Mesendoderm (in vitro differentiated cells): ENCODE data around the gene DGKI.

Experiments used
- DNase-seq: peaks from one replicate; pipeline ENCODE4 v3.0.0; 2013
- H2AK5ac ChIP-seq: 2 replicates; pipeline ENCODE4 v1.6.1; 2013; ENCODE audit warnings: low read length, inconsistent platforms
- H2BK120ac ChIP-seq: 2 replicates; pipeline ENCODE4 v1.6.1; 2013; ENCODE audit warnings: low read depth, mild to moderate bottlenecking, low read length, moderate library complexity, mixed read lengths
- H2BK15ac ChIP-seq: replicated peaks from 2 replicates; pipeline ENCODE4 v1.6.1; 2013; ENCODE audit warnings: low read depth, mild to moderate bottlenecking, moderate library complexity
- H2BK5ac ChIP-seq: 2 replicates; pipeline ENCODE4 v1.6.1; 2013; ENCODE audit warnings: low read length, inconsistent platforms
- H3K18ac ChIP-seq: 2 replicates; pipeline ENCODE4 v1.6.1; 2013; ENCODE audit warnings: mild to moderate bottlenecking, low read length, mixed read lengths
- H3K23ac ChIP-seq: one replicate; pipeline ENCODE4 v1.6.1; 2013; ENCODE audit warnings: low read length
- H3K27ac ChIP-seq: 2 replicates; pipeline ENCODE4 v1.5.1; 2013; ENCODE audit warnings: low read depth, mild to moderate bottlenecking, inconsistent platforms, low read length, moderate library complexity
- H3K27me3 ChIP-seq: 2 replicates; pipeline ENCODE4 v1.6.1; 2013; ENCODE audit warnings: low read length, control low read depth, mild to moderate bottlenecking, inconsistent platforms; ENCODE audit not compliant: insufficient read depth, poor library complexity
- H3K36me3 ChIP-seq: 2 replicates; pipeline ENCODE4 v1.6.1; 2013; ENCODE audit warnings: low read length, inconsistent platforms; ENCODE audit not compliant: control insufficient read depth, insufficient read depth
- H3K4ac ChIP-seq: one replicate; pipeline ENCODE4 v1.6.1; 2013; ENCODE audit warnings: low read depth, mild to moderate bottlenecking, low read length, moderate library complexity
- H3K4me1 ChIP-seq: 2 replicates; pipeline ENCODE4 v1.6.1; 2013; ENCODE audit warnings: low read depth, low read length, inconsistent platforms; ENCODE audit not compliant: control insufficient read depth
- H3K4me2 ChIP-seq: 2 replicates; pipeline ENCODE4 v1.6.1; 2013; ENCODE audit warnings: low read length
- H3K4me3 ChIP-seq: 2 replicates; pipeline ENCODE4 v1.5.1; 2013; ENCODE audit warnings: mild to moderate bottlenecking, low read length
- H3K56ac ChIP-seq: one replicate; pipeline ENCODE4 v1.6.1; 2013; ENCODE audit warnings: low read length
- H3K79me1 ChIP-seq: 2 replicates; pipeline ENCODE4 v1.6.1; 2013; ENCODE audit warnings: low read length, inconsistent platforms
- H3K79me2 ChIP-seq: 2 replicates; pipeline ENCODE4 v1.6.1; 2013; ENCODE audit warnings: mild to moderate bottlenecking, low read length; ENCODE audit not compliant: control insufficient read depth, insufficient read depth
- H3K9ac ChIP-seq: 2 replicates; pipeline ENCODE4 v1.6.1; 2013; ENCODE audit warnings: low read length, inconsistent platforms
- H4K5ac ChIP-seq: one replicate; pipeline ENCODE4 v1.6.1; 2013; ENCODE audit warnings: low read length
- H4K8ac ChIP-seq: one replicate; pipeline ENCODE4 v1.6.1; 2013; ENCODE audit warnings: low read depth, mild to moderate bottlenecking, control low read depth, low read length, moderate library complexity
- WGBS: extraction: QIAGEN DNeasy Blood & Tissue Kit; methylation state at CpG from one replicate; pipeline ENCODE4 v1.1.7; 2013; ENCODE audit warnings: low lambda C conversion rate, missing lambda C conversion rate; ENCODE audit not compliant: insufficient coverage; ENCODE audit errors: extremely low coverage; 5-methylcytosine and 5-hydroxymethylcytosine counted together

Gene DGKI

DNA sequence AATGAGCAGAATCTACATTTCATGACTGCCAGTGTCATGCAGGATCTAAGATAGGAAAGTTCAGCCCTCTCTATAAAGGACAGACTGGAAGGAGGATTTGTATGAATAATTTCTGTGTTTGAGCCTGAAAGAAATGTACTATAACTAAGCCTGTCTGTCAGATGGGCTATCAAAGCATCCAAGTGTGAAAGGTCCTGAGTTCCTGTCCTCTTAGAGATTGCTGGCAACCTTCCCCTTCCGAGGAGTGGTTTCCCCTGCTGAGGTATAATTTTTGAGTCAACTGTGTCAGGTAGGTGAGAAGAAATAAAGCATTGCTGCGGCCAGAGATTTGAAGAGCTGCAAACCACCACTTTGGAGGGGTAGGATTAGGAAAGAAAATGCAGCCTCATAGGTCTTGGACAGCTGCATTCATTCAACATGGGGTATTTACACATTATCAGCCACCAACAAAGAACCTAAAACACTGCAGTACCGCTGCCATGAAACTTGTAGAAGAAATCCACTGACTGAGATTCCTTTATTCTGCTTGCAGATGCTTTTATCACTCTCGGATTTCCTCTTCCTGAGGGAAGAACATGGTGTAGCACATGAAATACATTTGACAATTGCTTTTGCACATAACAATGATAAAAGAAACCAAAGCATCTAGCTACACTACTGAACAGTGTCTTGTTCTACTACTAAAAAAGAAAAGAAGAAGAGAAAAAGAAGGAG is 189.1 kb downstream of the DGKI start:
- H3K4me2 ChIP-seq: no peak overlapping the region
- H3K9ac ChIP-seq: no peak overlapping the region
- H3K18ac ChIP-seq: no peak overlapping the region
- H3K79me1 ChIP-seq: no peaks in the 10 kb centered on the region
- no peak overlapping the region for H4K5ac ChIP-seq
- no peak overlapping the region for H3K27ac ChIP-seq
- no peak overlapping the region for H3K56ac ChIP-seq
- no CpG with 5 or more reads among the region's 4 CpGs for WGBS
- no peak overlapping the region for H2AK5ac ChIP-seq
- H2BK5ac ChIP-seq: no peak overlapping the region
- no peaks in the 10 kb centered on the region for H3K36me3 ChIP-seq
- H2BK15ac ChIP-seq: no peak overlapping the region
- H3K23ac ChIP-seq: no peak overlapping the region
- no peak overlapping the region for H4K8ac ChIP-seq
- H2BK120ac ChIP-seq: peak overlapping the region; percentile 36
- no peak overlapping the region for H3K4me3 ChIP-seq
- no peaks in the 10 kb centered on the region for H3K27me3 ChIP-seq
- H3K4ac ChIP-seq: no peak overlapping the region
- no peaks in the 10 kb centered on the region for H3K79me2 ChIP-seq
- peaks cover 7% of the 10 kb centered on the region for H3K4me1 ChIP-seq
- no peak for DNase-seq

DNA sequence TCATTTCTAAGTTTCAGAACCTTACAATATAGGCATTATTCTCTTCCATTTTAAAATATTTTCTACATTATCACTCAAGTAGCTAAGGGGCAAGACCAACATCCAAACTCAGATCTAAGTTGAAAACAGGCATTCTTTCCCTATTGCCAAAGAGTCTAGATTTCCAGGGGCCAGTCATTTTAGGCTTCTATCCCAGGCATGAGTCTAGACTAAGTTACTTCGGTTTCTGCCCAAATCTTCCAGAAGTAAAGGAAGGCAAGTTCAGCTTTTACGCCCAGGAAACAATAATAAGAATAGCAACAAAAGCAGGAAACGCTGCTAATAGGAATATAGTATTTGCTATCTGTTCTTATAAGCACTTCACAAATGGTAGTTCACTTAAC is 189.9 kb downstream of the DGKI start:
- no peak overlapping the region for H3K23ac ChIP-seq
- no peak overlapping the region for H3K4me3 ChIP-seq
- H3K27ac ChIP-seq: no peak overlapping the region
- no peak overlapping the region for H3K4me2 ChIP-seq
- H3K27me3 ChIP-seq: no peaks in the 10 kb centered on the region
- no peaks in the 10 kb centered on the region for H3K36me3 ChIP-seq
- H3K4me1 ChIP-seq: peaks cover 7% of the 10 kb centered on the region
- H3K79me2 ChIP-seq: no peaks in the 10 kb centered on the region
- DNase-seq: no peak
- no peak overlapping the region for H4K5ac ChIP-seq
- no peak overlapping the region for H3K9ac ChIP-seq
- H3K56ac ChIP-seq: no peak overlapping the region
- no peak overlapping the region for H2BK5ac ChIP-seq
- no peak overlapping the region for H4K8ac ChIP-seq
- no peaks in the 10 kb centered on the region for H3K79me1 ChIP-seq
- WGBS: no CpG with 5 or more reads among the region's 3 CpGs
- no peak overlapping the region for H2AK5ac ChIP-seq
- no peak overlapping the region for H2BK15ac ChIP-seq
- no peak overlapping the region for H3K4ac ChIP-seq
- no peak overlapping the region for H2BK120ac ChIP-seq
- H3K18ac ChIP-seq: peak overlapping the region; percentile 70

DNA sequence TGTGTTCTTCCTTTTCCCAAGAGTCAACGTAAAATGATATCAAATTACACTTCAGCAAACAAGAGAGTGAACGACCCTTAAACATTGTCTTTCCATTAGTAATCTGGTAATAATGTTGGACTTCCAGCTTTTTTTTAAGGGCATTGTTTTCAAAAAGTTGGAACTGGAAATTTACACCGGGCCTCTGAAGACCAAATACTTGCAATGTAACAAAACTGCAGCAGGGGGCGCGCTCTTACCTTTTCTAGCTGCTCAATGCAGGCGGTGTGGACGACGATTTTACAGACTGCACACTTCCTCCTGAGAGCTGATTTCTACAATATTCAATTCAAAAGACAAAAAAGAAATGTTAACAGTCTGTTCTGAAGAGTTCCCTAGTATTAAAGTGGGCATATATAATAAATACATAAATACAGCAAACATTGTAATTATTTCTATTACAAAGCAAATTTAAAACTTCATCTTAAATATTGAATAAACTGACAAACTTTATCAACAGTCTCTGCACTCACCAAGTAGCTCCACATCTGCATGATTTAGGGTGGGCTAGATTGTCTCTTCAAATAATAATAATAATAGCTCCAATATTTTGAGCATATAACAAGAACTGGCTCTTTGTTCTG is 190.4 kb downstream of the DGKI start:
- no peak overlapping the region for H2AK5ac ChIP-seq
- no peak overlapping the region for H2BK5ac ChIP-seq
- no peak overlapping the region for H4K8ac ChIP-seq
- H3K9ac ChIP-seq: no peak overlapping the region
- H3K18ac ChIP-seq: no peak overlapping the region
- H3K56ac ChIP-seq: no peak overlapping the region
- H3K4ac ChIP-seq: no peak overlapping the region
- peak; percentile 73 for DNase-seq
- no peak overlapping the region for H3K4me2 ChIP-seq
- H3K4me1 ChIP-seq: peaks cover 7% of the 10 kb centered on the region
- H3K27me3 ChIP-seq: no peaks in the 10 kb centered on the region
- H3K79me2 ChIP-seq: no peaks in the 10 kb centered on the region
- H3K23ac ChIP-seq: no peak overlapping the region
- no CpG with 5 or more reads among the region's 8 CpGs for WGBS
- no peak overlapping the region for H3K27ac ChIP-seq
- H3K79me1 ChIP-seq: no peaks in the 10 kb centered on the region
- no peak overlapping the region for H3K4me3 ChIP-seq
- no peak overlapping the region for H2BK15ac ChIP-seq
- H3K36me3 ChIP-seq: no peaks in the 10 kb centered on the region
- no peak overlapping the region for H2BK120ac ChIP-seq
- H4K5ac ChIP-seq: no peak overlapping the region

DNA sequence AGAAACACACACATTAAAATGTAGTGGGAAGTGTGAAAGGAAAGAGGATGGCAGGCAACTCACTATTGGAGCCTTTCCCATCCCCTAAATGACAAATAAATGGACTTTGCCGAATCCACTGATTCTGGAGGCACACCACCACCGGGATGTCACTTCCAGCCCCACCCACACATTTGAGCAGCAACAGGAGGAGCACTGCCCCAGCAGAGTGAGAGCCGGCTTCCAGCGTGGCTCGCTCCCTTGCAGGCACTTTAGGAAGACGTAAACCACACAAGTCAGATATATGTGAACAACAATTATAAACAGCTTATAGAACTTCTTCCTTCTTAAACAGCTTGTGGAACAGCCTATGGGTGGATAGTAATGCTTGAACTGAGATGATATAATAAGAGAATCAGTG is 191.0 kb downstream of the DGKI start:
- Histone ChIP-seq H2AK5ac (no peak overlapping the region), H4K8ac (no peak overlapping the region), H3K9ac (no peak overlapping the region), H3K4me2 (no peak overlapping the region), H4K5ac (no peak overlapping the region), H3K36me3 (no peaks in the 10 kb centered on the region), H2BK15ac (no peak overlapping the region), H3K27ac (no peak overlapping the region), H3K4me3 (no peak overlapping the region), H3K79me2 (no peaks in the 10 kb centered on the region), H3K4me1 (peaks cover 7% of the 10 kb centered on the region), H2BK120ac (no peak overlapping the region), H3K56ac (no peak overlapping the region), H3K18ac (no peak overlapping the region), H3K27me3 (no peaks in the 10 kb centered on the region), H2BK5ac (no peak overlapping the region), H3K4ac (no peak overlapping the region), H3K79me1 (no peaks in the 10 kb centered on the region), H3K23ac (no peak overlapping the region)
- DNase-seq: no peak
- no CpG with 5 or more reads among the region's 6 CpGs for WGBS

GRCh38 chr7:137652721-137653120 is 194.1 kb downstream of the DGKI start:
- Histone ChIP-seq H4K5ac (no peak overlapping the region), H4K8ac (no peak overlapping the region), H3K23ac (no peak overlapping the region), H2BK15ac (no peak overlapping the region), H3K4me1 (peaks cover 2% of the 10 kb centered on the region), H3K4me3 (no peak overlapping the region), H3K56ac (no peak overlapping the region), H2BK5ac (no peak overlapping the region), H2AK5ac (no peak overlapping the region), H3K4me2 (no peak overlapping the region), H3K36me3 (no peaks in the 10 kb centered on the region), H3K27me3 (no peaks in the 10 kb centered on the region), H3K9ac (no peak overlapping the region), H3K79me2 (no peaks in the 10 kb centered on the region), H2BK120ac (no peak overlapping the region), H3K4ac (no peak overlapping the region), H3K27ac (no peak overlapping the region), H3K18ac (no peak overlapping the region), H3K79me1 (no peaks in the 10 kb centered on the region)
- DNase-seq: no peak
- WGBS: no CpG with 5 or more reads among the region's 1 CpG
